ENCODE results near the gene HSPA9.

Gene HSPA9

GRCh38 chr5:138595180-138595795 is 20.1 kb upstream of the HSPA9 start:
- no peak for DNase-seq

GRCh38 chr5:138594305-138595058 is 19.3 kb upstream of the HSPA9 start:
- DNase-seq = no peak

GRCh38 chr5:138588013-138588788 is 13.0 kb upstream of the HSPA9 start:
- no peak for DNase-seq

- DNase-seq = no peak
Observed at GRCh38 chr5:138585157-138585556, 10.0 kb upstream of the HSPA9 start.

GRCh38 chr5:138583984-138584637 is 8.9 kb upstream of the HSPA9 start:
- no peak for DNase-seq

GRCh38 chr5:138582959-138583358 is 7.8 kb upstream of the HSPA9 start:
- DNase-seq = no peak

- no peak for DNase-seq
Observed at GRCh38 chr5:138580777-138581176, 5.6 kb upstream of the HSPA9 start.

GRCh38 chr5:138580001-138580400 is 4.8 kb upstream of the HSPA9 start:
- DNase-seq = no peak

- DNase-seq = no peak
Observed at GRCh38 chr5:138579517-138579863, 4.3 kb upstream of the HSPA9 start.

GRCh38 chr5:138577452-138577851 is 2.3 kb upstream of the HSPA9 start:
- no peak for DNase-seq

- no peak for DNase-seq
Observed at GRCh38 chr5:138574744-138575193, 432 bp downstream of the HSPA9 start.

GRCh38 chr5:138573949-138574670 is 1.1 kb downstream of the HSPA9 start:
- DNase-seq = no peak

GRCh38 chr5:138573223-138573622 is 2.0 kb downstream of the HSPA9 start:
- DNase-seq = no peak

- DNase-seq = no peak
Observed at GRCh38 chr5:138570871-138571270, 4.3 kb downstream of the HSPA9 start.

GRCh38 chr5:138569782-138570181 is 5.4 kb downstream of the HSPA9 start:
- no peak for DNase-seq

- no peak for DNase-seq
Observed at GRCh38 chr5:138568061-138568824, 7.0 kb downstream of the HSPA9 start.

GRCh38 chr5:138566792-138567191 is 8.4 kb downstream of the HSPA9 start:
- DNase-seq = no peak

GRCh38 chr5:138565100-138565821 is 9.9 kb downstream of the HSPA9 start:
- DNase-seq = no peak

- DNase-seq = no peak
Observed at GRCh38 chr5:138564242-138564641, 11.0 kb downstream of the HSPA9 start.

GRCh38 chr5:138563340-138564118 is 11.7 kb downstream of the HSPA9 start:
- DNase-seq = no peak

Measured in cerebellar nuclear complex (tissue), 1 donor.